ENCODE results near the gene PISD.

The PISD gene

GRCh38 chr22:31623592-31624304 is 38.3 kb downstream of the PISD start:
- 0 out of 2 replicates have a peak, but pooled peaks cover 3% of the 10 kb centered on the region for H3F3A ChIP-seq (ENCODE audit: insufficient read depth)
- H3K4me3 ChIP-seq (ENCODE audit: insufficient read depth, low read length, poor library complexity, severe bottlenecking): no peak overlapping the region
- H3K4me2 ChIP-seq (ENCODE audit: low read depth, low read length, poor library complexity, severe bottlenecking): no peak overlapping the region
- peaks cover 44% of the 10 kb centered on the region for H3K79me2 ChIP-seq (ENCODE audit: insufficient read depth, low read length)
- no peaks in the 10 kb centered on the region for H3K27me3 ChIP-seq (ENCODE audit: low read length)
- TF ChIP-seq CTCF (IDR thresholded peaks at IDR 0.05; ENCODE audit: insufficient read depth, low read length, poor library complexity, severe bottlenecking) (no peak), EZH2phosphoT487 (conservative IDR thresholded peaks at IDR 0.05; ENCODE audit: low read length) (no peak)
- H3K27ac ChIP-seq (ENCODE audit: low read depth, low read length): no peak overlapping the region
- H4K20me1 ChIP-seq (ENCODE audit: low read depth, low read length): no peaks in the 10 kb centered on the region
- no peaks in the 10 kb centered on the region for H3K36me3 ChIP-seq (ENCODE audit: low read length)
- no peak overlapping the region for H2AFZ ChIP-seq (ENCODE audit: low read depth, low read length, severe bottlenecking)
- no peaks in the 10 kb centered on the region for H3K9me3 ChIP-seq (ENCODE audit: insufficient read depth, low read length)
- H3K9ac ChIP-seq (ENCODE audit: low read length): no peak overlapping the region
- H3K9me2 ChIP-seq (replicated peaks; ENCODE audit: insufficient read depth, low read length): no peaks in the 10 kb centered on the region

GRCh38 chr22:31622980-31623379 is 39.0 kb downstream of the PISD start:
- TF ChIP-seq CTCF (IDR thresholded peaks at IDR 0.05; ENCODE audit: insufficient read depth, low read length, poor library complexity, severe bottlenecking) (no peak), EZH2phosphoT487 (conservative IDR thresholded peaks at IDR 0.05; ENCODE audit: low read length) (no peak)
- Histone ChIP-seq H3K27ac (ENCODE audit: low read depth, low read length) (no peak overlapping the region; the same call in 1 of the 2 replicates), H3K79me2 (ENCODE audit: insufficient read depth, low read length) (peaks cover 36% of the 10 kb centered on the region), H3K27me3 (ENCODE audit: low read length) (no peaks in the 10 kb centered on the region), H3K9ac (ENCODE audit: low read length) (no peak overlapping the region), H3K9me3 (ENCODE audit: insufficient read depth, low read length) (no peaks in the 10 kb centered on the region), H3K36me3 (ENCODE audit: low read length) (no peaks in the 10 kb centered on the region), H3K9me2 (replicated peaks; ENCODE audit: insufficient read depth, low read length) (no peaks in the 10 kb centered on the region), H3K4me3 (ENCODE audit: insufficient read depth, low read length, poor library complexity, severe bottlenecking) (no peak overlapping the region), H3K4me2 (ENCODE audit: low read depth, low read length, poor library complexity, severe bottlenecking) (no peak overlapping the region), H4K20me1 (ENCODE audit: low read depth, low read length) (no peaks in the 10 kb centered on the region), H2AFZ (ENCODE audit: low read depth, low read length, severe bottlenecking) (no peak overlapping the region), H3F3A (ENCODE audit: insufficient read depth) (peaks cover 10% of the 10 kb centered on the region)

GRCh38 chr22:31621507-31622124 is 40.4 kb downstream of the PISD start:
- TF ChIP-seq CTCF (IDR thresholded peaks at IDR 0.05; ENCODE audit: insufficient read depth, low read length, poor library complexity, severe bottlenecking) (no peak), EZH2phosphoT487 (conservative IDR thresholded peaks at IDR 0.05; ENCODE audit: low read length) (no peak)
- H3K27ac ChIP-seq (ENCODE audit: low read depth, low read length): no peak overlapping the region
- no peaks in the 10 kb centered on the region for H3K27me3 ChIP-seq (ENCODE audit: low read length)
- H3K9me2 ChIP-seq (replicated peaks; ENCODE audit: insufficient read depth, low read length): no peaks in the 10 kb centered on the region
- no peak overlapping the region for H3K9ac ChIP-seq (ENCODE audit: low read length)
- H3K36me3 ChIP-seq (ENCODE audit: low read length): no peaks in the 10 kb centered on the region
- H3K4me3 ChIP-seq (ENCODE audit: insufficient read depth, low read length, poor library complexity, severe bottlenecking): no peak overlapping the region
- H4K20me1 ChIP-seq (ENCODE audit: low read depth, low read length): no peaks in the 10 kb centered on the region
- peaks cover 23% of the 10 kb centered on the region for H3K79me2 ChIP-seq (ENCODE audit: insufficient read depth, low read length)
- H3F3A ChIP-seq (ENCODE audit: insufficient read depth): peaks cover 12% of the 10 kb centered on the region
- no peak overlapping the region for H3K4me2 ChIP-seq (ENCODE audit: low read depth, low read length, poor library complexity, severe bottlenecking)
- H2AFZ ChIP-seq (ENCODE audit: low read depth, low read length, severe bottlenecking): no peak overlapping the region
- H3K9me3 ChIP-seq (ENCODE audit: insufficient read depth, low read length): no peaks in the 10 kb centered on the region
